ENCODE data around the gene IQCF2. TPM values are rescaled to one million over a fixed set of nuclear protein-coding genes. Genes with fewer than 3 reads are reported as not detected.

IQCF2 gene
- total and polyA plus RNA-seq, 9 of the 15 experiments (the other 6 are each of a cell fraction or from before 2014, with no cell fraction given): not detected

DNA sequence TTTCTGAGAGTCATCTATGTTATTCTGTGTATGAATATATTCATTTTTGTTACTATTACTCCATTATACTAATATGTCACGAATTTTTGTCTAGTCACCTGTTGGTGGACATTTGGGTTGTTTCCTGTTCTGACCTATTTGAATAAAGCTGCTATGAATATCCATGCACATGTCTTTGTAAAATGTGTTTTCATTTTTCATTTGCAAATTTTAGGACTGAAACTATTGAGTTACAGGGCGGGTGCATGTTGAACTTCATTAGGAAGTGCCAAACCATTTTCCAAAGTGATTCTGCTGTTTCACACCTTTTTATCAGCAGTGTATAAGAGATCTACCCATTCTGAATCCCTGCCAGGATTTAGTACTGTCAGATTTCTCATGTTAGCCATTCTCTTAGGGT lies 44.7 kb upstream of the IQCF2 start (continued):
- no peak for TF ChIP-seq ZNF830 (CRISPR knock-in tag; IDR thresholded peaks at IDR 0.05)
- no peak for TF ChIP-seq FOXM1 (IDR thresholded peaks at IDR 0.05; ENCODE audit: low read depth)
- TF ChIP-seq FOXM1 (CRISPR knock-in tag; IDR thresholded peaks at IDR 0.05; ENCODE audit: low read depth): no peak
- no peak for TF ChIP-seq PHF20 (IDR thresholded peaks at IDR 0.05; ENCODE audit: partially characterized antibody)
- TF ChIP-seq EHMT2 (IDR thresholded peaks at IDR 0.05): no peak
- no peak for TF ChIP-seq SUPT5H (IDR thresholded peaks at IDR 0.05)
- TF ChIP-seq SMC3 (conservative IDR thresholded peaks at IDR 0.05; ENCODE audit: insufficient read depth, low read depth, low read length): no peak
- TF ChIP-seq TBL1XR1 (IDR thresholded peaks at IDR 0.05; ENCODE audit: low read length in 2 of 2): no peak
- TF ChIP-seq TAF9B (IDR thresholded peaks at IDR 0.05; ENCODE audit: partially characterized antibody): no peak
- no peak for TF ChIP-seq DPF2 (IDR thresholded peaks at IDR 0.05)

DNA sequence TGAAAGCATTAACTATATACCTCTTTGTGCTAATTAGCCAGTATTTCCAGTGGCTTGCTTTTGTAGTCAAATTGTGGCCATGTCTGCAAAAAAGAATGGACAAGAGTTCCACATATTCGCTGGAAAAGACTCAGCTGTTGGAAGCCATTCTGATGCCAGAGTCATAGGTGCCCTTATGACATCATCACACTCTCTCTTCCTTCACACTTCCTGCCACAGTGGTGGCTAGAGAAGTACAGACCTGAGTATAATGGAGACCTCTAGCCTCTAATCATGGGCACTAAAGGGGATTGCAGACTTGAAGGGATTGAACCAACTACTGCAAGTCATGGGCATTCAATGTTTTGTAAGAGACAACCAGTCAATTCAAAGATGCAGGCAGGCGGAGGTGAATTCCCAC lies 44.0 kb upstream of the IQCF2 start:
- no peak overlapping the region for H2AFZ ChIP-seq (ENCODE audit: low read depth, low read length)
- H3K9me1 ChIP-seq (ENCODE audit: control insufficient read depth, insufficient read depth, low read length): no peaks in the 10 kb centered on the region
- peaks cover 3 to 22% of the 10 kb centered on the region in 2 experiments; a peak in 4 of 5 replicates for H3K27me3 ChIP-seq (ENCODE audit: control insufficient read depth in 2 of 2, insufficient read depth in 2 of 2, low read length in 2 of 2)
- no peak for DNase-seq (ENCODE audit: extremely low read depth in 1 of 4, low spot score in 3 of 4)
- intact Hi-C loops (cut with micrococcal nuclease) (no loop called here), in situ Hi-C loops (cut with MboI) (no loop called here)
- BruUV-seq (replicated peaks): no TSS peak
- H3K27ac ChIP-seq (ENCODE audit: extremely low read depth, low read depth, low read length): no peak overlapping the region
- no peak overlapping the region for H3K4me2 ChIP-seq (ENCODE audit: insufficient read depth, low read length)
- no peaks in the 10 kb centered on the region for H3K36me3 ChIP-seq (ENCODE audit: control insufficient read depth, insufficient read depth, low read length)
- no peak overlapping the region for H3K9ac ChIP-seq (ENCODE audit: insufficient read depth in 1 of 2, low read depth in 2 of 2, low read length in 2 of 2)
- FAIRE-seq: no peak
- no peaks in the 10 kb centered on the region for H3K79me2 ChIP-seq (ENCODE audit: control insufficient read depth, insufficient read depth, low read length)
- 0% methylated on average over 1 of the region's 2 CpGs for WGBS (ENCODE audit: insufficient coverage, low coverage, missing lambda C conversion rate)
- no peak overlapping the region for H3K4me3 ChIP-seq
- CTCF ChIA-PET (ENCODE audit: low intra/inter-chr PET ratio): no interaction called here
- no peaks in the 10 kb centered on the region; a peak in 1 of 5 replicates for H3K4me1 ChIP-seq (replicated peaks in 1 of 2; ENCODE audit: control insufficient read depth in 2 of 2, insufficient read depth in 2 of 2, low read length in 2 of 2)
- ATAC-seq: no peak
- H4K20me1 ChIP-seq (replicated peaks; ENCODE audit: control insufficient read depth, insufficient read depth, low read length): no peaks in the 10 kb centered on the region
- POLR2A ChIA-PET: no interaction called here
- H3K9me3 ChIP-seq (replicated peaks; ENCODE audit: control insufficient read depth, insufficient read depth, low read depth, low read length): no peaks in the 10 kb centered on the region
- TF ChIP-seq ZNF699 (CRISPR knock-in tag; IDR thresholded peaks at IDR 0.05; ENCODE audit: insufficient replicate concordance) (no peak), CREB3 (tag; conservative IDR thresholded peaks at IDR 0.05; ENCODE audit: low read depth) (no peak), U2AF2 (optimal IDR thresholded peaks at IDR 0.05; ENCODE audit: low read depth, low read length) (no peak), DPF2 (IDR thresholded peaks at IDR 0.05) (no peak), HNRNPUL1 (IDR thresholded peaks at IDR 0.05; ENCODE audit: low read length) (no peak), ZC3H4 (CRISPR knock-in tag; IDR thresholded peaks at IDR 0.05; ENCODE audit: borderline replicate concordance) (no peak), SP2 (IDR thresholded peaks at IDR 0.05; ENCODE audit: extremely low read depth, low read depth, low read length, poor library complexity, severe bottlenecking) (no peak), ZZZ3 (IDR thresholded peaks at IDR 0.05) (no peak), ZNF561 (CRISPR knock-in tag; conservative IDR thresholded peaks at IDR 0.05) (no peak), MAFG (tag; conservative IDR thresholded peaks at IDR 0.05) (no peak), ELF4 (CRISPR knock-in tag; IDR thresholded peaks at IDR 0.05) (no peak), ZNF384 (IDR thresholded peaks at IDR 0.05; ENCODE audit: low read depth, low read length) (no peak), KDM2B (CRISPR knock-in tag; IDR thresholded peaks at IDR 0.05) (no peak), ETV5 (CRISPR knock-in tag; IDR thresholded peaks at IDR 0.05; ENCODE audit: low read depth) (no peak), ZNF23 (CRISPR knock-in tag; IDR thresholded peaks at IDR 0.05) (no peak)
- TF ChIP-seq, protein P1, sequence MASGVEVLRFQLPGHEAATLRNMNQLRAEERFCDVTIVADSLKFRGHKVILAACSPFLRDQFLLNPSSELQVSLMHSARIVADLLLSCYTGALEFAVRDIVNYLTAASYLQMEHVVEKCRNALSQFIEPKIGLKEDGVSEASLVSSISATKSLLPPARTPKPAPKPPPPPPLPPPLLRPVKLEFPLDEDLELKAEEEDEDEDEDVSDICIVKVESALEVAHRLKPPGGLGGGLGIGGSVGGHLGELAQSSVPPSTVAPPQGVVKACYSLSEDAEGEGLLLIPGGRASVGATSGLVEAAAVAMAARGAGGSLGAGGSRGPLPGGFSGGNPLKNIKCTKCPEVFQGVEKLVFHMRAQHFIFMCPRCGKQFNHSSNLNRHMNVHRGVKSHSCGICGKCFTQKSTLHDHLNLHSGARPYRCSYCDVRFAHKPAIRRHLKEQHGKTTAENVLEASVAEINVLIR (CRISPR knock-in tag; IDR thresholded peaks at IDR 0.05): no peak

Data from K562 (cell line).